ENCODE data around the gene RGL1.

Gene RGL1

DNA sequence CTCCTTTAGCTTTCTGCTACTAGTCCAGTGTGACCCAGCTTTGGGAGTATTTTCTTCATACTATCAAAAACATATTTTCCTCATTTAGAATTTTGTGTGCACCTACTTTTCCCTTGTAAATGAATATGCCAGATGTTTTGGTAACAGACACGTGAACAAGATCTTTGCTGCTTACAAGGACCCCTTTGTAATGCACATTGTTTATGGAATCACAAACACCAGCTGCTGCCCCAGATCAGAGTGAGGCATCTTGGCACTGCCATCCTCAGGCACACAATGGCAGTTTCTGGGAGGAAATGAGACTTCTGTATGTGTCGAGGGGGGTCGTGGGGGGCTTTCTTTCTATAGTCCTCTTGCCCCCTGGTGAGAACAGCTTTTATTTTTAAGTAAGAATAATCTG is 115.7 kb downstream of the RGL1 start:
- no peak for DNase-seq

DNA sequence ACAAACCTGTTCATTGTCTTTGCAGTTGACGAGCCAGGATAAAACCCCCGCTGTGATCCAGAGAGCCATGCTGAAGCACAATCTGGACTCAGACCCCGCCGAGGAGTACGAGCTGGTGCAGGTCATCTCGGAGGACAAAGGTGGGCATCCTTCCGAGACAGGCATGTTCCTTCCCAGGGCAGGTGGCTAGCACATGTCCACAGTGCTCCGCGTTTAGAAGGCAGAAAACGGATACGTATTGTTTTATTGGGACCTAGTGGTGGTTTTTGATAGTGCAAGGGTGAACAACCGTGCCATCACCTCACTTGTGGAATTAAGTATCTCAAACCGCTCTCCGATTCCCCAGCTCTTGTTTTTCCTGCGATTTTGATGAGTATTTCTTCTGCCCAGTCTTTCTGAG is 117.3 kb downstream of the RGL1 start:
- DNase-seq, result no peak

DNA sequence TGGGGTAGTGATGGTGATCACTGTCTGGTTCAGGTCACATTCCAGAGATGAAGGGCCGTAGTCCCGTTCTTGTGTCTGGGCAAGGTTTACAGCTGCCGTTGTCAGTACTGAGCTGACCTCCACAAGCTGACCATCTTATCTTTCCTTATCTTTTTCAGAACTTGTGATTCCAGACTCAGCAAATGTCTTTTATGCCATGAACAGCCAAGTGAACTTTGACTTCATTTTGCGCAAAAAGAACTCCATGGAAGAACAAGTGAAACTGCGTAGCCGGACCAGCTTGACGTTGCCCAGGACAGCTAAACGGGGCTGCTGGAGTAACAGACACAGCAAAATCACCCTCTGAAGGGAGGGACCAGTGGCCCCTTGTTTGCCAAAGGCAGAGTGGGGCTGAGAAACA is 121.0 kb downstream of the RGL1 start:
- DNase-seq, result no peak

DNA sequence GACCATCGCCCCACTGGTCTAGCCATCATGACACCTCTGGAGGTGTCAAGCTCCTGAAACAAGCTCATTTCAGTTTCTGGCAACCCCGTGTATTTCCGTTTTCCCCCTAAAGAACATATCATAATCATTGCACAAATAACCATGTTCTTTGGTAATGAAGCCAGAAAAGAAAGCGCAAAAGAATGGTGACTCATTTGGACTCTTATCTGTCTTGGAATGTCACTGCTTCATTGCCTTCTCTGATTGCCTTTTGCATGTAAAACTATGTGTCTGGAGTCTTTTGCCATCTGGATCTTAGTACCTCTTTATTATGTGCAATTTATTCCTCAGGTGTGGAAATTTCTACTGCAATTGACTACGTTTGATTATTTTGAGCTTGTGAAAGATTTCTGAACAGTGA is 122.1 kb downstream of the RGL1 start:
- DNase-seq, result no peak

DNA sequence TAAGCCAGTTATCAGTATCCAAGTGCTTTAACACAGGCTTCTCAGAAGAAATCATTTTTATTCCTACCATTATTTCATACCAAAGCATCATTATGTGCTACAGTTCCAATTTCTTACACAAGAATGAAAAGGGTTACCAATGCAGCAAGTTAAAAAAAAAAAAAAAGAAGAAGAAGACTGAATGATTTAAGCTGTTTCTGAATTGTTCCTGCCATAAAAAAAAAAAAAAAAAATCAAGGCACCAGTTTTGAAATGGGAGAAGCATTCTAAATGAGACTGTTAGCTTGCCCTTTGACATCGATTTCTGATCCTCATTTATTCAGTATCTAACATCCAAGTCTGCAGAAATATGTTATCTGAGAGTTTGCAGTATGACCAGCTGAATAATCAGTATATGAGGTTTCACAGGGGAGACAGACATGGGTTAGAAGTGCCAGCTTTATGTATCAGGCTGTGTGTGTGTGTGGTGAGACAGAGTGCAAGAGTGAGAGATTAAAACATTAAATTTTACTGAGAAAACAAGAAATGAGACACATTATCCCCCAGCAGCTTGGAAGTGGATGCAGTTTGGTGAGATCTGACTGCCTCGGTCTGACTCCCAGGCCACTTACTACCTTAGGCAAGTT is 126.8 kb downstream of the RGL1 start:
- DNase-seq, result no peak

DNA sequence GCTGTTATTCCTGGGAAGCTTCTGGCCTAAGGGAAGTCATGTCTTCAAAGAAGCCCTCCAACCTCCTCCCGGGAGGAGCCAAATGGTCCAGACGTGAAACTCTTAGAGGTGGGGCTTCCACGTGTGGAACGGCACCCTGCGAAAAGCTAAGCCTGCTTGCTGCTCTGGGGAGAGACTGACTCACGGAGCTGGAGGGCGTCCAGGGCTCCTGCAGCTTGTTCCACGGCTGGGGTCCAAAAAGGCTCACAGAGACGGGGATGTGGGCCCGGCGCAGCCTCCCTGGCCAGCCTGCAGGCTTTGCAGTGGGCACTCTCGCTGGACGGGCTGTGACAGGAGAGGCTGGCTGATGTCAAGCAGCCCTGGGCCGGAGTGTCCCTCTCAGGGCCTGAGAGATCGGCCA is 127.5 kb downstream of the RGL1 start:
- no peak for DNase-seq

DNA sequence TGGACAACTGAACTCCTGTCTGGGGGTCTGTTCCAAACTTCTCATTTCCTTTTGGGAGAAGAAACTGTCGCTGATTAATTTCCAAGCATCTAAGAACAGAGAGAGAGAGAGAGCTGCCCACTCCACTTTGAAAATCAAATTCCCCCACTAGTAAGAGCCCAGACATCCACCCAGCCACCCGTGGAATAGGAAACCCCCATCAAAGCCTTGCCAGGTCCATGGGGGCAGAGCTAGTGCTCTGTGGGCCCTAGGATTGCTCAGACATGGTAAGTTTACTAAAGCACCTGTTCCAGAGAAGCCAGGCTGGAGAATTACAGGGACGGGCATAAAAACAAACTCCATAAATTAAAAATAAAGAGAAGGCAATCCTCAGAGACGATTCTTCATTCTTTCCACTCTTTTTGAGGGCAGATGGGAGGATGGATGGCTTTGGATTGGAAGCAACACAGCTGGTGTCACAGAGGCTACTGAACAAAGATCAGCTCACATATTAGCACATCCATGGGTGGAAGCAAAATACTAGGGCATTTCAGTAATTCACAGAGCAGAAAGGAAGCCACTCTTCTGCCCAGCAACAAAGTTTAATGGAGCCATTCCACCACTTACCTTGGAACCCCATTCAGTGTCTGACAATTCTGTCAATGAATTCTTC is 128.7 kb downstream of the RGL1 start:
- no peak for DNase-seq

DNA sequence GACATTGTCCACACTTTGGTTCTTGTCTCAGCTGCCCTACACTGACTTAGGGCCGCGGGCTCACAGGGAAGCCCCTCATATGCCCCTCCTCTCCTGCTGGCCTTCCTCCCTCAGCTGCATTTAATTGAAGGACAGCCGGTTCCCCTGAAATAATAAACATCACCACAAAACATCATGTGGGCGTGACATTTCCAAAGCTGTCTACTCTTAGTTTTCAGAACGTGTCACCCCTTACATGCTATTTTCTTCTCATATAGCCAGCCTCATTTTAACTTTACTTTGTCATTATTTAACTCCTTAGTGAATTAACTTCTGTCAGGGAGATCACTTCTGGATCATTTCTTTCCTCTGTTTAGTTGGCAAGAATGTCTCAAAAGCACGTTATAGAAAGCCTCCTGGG is 129.4 kb downstream of the RGL1 start:
- no peak for DNase-seq

DNA sequence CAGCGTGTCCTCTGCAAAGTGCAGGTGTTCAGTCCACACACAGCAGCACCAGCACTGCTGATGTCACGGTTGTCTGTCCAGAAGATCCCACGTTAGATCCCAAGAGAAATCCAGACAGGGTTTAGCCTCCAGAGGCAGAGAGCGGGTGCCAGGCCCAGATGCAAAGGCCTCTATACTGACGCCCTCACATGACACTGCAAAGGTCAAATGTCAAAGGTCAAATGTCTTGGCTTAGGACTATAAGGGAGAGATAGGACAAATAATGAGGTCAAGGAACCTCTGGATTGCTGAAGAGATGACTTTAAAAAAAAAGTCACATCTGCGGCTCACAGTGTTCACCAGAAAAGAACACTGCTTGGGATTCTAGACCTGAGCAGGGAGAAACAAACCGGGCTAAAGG is 131.1 kb downstream of the RGL1 start:
- no peak for DNase-seq

DNA sequence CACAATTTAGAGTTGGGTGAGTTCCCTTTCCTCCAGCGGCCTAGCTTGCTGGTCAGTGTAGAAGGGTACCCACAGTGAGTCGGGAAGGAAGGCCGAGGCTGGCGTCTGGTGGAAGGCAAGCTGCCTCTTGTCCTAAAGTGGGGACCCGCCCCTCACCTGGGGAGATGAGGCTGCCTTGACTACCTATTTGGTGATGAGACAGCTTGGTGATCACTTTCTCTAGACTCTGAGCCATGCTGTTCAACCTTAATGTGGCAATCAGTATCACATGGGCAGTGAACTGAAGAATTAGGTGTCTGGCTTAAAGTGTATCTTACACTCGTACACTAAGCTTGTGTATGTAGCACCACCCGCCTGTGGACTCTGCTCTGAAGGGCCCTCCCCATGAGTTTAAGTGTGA is 131.9 kb downstream of the RGL1 start:
- no peak for DNase-seq

DNA sequence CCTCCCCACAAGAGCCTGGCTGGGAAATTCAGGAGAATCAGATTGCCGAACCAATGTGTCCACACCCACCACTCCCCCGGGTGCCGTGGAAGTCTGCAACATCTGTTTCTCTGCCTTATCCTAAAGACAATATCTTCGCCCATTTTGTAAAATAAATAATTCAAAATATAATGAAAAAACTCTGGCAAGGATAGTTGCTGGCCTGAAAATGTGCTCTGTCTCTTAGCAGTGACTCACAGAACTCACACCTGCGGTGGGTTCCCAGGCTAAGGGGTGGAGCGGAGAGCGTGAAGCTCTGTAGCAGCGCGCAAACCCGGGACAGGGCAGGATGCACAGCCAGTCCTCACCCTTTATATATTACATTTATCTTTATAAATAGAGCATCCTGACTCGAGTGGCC is 132.7 kb downstream of the RGL1 start:
- no peak for DNase-seq

DNA sequence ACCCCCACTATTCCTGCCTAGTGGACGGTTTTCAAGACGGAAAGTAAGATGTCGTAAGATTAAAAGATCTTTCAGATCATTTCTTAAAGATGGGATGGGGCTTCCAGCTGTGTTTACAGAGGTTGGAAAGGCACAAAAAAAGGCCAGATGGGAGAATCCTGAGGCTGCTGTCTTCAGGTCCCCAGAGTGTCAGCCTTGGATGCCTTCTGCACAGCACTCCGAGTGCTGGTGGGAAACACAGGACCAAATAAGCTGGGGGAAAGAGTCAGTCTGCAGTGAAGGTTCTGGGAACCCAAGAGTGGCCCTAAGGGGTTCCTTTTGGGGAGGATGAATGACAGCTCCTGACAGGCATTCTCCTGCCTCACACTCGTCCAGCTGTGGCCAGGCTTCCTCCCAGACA is 136.1 kb downstream of the RGL1 start:
- no peak for DNase-seq

DNA sequence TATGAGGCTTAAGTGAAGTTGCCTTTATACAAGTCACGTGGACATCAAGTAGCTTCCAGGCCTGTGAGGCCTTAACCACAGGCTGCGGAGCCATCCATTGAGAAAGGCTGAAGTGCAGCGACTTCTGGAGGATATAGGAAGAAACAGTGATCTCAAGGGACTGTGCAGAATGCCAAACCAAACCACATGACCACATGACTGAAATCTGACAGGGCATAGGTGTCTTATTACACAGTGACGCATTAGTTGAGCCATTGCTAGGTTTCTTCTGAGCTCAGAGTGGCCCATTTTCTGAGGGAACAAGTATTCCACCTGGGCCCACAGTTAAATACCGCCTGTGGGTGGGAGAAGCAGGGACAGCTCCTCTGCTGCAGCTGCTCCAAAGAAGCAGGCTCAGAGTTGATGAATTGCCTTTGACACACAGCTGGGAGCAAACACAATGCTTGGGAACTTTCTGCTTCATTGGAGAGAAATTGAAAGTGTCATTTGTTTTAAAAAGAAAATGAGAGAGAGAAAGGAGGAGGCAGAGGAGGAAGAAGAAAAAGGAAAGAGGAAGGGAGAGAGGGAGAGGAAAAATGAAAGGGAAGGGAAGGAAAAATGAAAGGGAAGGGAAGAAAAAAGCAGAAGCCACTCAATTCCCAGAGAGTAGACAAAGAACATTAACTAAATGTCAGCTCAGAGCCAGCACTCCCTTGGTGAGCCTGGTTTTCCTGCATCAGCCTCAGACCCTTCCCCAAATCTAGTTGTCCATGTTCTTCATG is 138.2 kb downstream of the RGL1 start:
- peak in 2 of 3 donors; percentile 37 to 43 for DNase-seq

DNA sequence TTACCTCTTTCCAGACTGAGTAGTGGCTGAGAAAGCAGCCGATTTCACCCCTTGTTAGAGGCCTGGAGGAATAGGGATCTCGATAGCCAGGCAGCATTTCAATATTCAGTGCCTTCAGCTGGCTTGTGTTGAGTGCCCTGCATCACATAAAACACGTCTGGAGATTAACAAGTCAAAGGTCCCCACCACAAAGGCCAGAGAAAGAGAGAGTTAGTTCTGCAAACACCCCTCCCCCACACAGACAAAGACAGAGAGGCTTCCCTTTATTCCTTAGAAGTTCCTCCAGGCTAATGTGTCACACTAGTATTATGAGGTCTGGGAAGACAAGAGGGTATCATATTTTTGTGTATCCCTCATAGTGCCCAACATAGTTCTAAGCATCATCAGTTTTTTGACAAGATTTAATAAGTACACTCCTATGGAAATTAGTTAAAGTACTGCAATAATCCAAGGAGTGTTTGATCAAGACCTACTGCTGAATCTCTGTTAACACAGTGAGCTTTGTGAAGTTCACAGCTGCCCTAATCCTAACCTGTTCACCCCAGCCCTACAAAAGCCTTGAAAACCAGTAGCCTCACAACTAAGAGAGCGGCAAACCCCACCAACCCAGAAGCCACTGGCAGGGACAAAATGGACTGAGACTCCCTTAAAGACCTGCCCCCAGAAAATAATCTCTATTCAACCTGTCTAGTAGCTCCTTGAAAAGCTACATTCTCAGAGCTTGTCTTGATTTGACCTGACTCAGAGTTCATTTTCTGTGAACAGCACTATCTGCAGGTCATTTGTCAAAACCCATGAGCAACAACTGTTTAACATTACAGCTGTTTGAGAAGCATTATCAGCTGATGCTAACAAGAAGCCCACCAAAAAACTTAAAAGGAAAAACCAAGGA is 140.8 kb downstream of the RGL1 start:
- peak; percentile 50 to 61 (median 58) for DNase-seq

DNA sequence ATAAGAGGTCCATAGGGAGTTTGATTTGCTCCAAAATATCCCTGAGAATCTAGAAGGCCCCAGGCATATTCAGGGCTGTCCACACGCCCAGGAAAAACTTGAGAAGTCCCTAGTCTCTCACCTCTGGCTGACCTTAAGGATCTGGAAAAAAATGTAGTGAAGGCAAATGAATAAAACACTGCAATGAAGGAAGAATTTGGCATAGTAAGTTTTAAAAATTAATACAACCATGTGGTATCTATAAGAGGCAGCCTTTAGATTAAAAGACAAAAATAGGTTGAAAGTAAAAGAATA is 141.3 kb downstream of the RGL1 start:
- no peak for DNase-seq

DNA sequence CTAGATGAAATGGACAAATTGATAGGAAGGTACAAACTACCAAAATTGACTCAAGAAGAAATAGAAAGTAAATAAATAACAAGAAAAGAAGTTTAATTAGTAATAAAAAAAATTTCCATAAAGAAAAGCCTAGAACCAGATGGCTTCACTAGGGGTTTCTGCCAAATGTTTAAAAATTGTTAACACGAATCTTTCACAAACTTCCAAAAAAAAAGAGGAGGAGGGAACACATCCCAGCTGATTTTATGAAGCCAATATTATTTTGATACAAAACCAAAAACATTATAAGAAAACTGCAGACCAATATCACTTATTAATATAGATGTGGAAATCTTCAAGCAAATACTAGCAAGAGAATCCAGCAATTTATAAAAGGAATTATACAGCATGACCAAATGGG is 143.1 kb downstream of the RGL1 start:
- DNase-seq, result no peak

DNA sequence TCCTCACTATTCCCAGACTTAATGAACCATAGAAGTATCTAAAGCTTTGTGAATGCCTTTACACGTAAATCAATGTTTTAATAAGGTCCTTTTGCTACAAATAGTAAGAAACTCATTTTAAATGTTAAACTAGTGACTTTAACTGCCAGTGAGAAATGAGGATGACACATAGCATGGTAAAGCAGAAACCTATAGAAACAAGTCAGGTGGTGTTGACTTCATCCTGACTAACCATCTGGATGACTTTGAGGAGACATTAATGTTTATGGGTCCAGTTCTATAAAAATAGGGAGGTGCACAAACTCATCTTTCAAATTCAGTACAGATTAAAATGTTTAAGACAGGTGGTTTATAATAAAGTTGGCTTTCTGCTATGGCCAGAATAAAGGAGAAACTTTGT is 147.2 kb downstream of the RGL1 start:
- DNase-seq, result peak; percentile 30 to 60 (median 47)

DNA sequence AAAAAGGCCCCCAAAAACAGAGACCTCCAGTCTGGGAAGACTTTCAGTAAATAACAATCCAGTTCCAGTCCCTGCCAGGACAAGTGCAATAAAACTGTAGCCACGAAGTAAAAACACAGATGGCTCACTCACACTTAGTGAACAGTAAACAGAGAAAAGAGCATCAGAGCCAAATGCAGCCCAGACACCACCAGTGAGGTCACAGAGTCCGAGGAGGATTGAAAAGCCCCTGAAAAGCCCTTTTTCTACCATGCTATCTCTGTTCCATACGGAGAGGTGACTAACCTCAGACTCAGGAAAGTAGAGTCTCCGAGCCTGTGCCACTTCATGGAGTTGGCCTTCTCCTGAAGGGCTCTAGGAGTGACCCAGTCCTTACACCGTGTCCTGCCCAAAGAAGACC is 148.1 kb downstream of the RGL1 start:
- no peak for DNase-seq

DNA sequence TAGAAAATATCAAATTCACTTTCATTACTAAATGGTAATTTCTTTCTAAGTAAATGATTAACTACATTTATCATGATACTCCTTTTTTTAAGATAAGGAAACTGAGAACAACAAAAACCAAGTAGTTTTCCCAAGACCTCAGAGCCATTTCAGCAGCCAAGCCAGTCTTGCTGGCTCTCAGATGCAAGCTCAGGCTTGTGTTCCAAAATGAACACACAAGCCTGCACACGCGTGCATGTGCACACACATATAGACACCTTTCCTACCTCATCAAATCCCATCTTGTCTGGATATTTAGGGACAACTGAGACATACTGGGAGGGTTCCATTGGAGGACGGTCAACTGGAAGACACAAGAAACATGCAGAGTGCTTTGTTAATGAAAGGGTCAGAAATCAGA is 149.6 kb downstream of the RGL1 start:
- DNase-seq, result no peak

DNA sequence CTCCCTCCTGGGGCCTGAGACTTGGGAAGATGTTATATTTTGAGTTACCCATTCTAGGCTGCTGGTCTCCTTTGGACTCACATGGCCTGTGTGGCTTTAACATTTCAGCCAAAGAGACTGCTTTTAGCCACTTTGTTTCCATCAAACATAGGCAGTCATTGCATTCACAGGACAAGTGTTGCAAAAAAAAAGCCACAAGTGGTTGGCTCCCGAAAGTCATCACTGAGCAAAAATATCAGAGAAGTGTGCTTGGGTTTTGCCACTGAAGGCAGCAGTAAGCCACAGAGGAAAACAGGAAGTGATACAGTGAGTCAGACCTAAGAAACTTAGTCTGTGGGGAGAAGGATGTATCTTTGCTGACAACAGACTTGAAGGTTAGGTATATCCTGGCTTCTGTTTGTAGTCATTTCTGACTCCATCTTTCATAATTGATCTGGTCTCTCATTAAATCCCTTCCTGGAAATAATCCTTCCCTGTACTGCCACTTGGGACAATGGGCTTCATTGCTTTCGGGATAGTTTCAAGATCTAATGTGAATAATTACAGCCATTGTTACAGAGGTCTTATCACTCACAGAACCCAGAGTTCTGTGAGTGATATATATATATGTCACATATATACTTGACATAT is 151.8 kb downstream of the RGL1 start:
- DNase-seq, result peak; percentile 82 to 95 (median 93)

DNA sequence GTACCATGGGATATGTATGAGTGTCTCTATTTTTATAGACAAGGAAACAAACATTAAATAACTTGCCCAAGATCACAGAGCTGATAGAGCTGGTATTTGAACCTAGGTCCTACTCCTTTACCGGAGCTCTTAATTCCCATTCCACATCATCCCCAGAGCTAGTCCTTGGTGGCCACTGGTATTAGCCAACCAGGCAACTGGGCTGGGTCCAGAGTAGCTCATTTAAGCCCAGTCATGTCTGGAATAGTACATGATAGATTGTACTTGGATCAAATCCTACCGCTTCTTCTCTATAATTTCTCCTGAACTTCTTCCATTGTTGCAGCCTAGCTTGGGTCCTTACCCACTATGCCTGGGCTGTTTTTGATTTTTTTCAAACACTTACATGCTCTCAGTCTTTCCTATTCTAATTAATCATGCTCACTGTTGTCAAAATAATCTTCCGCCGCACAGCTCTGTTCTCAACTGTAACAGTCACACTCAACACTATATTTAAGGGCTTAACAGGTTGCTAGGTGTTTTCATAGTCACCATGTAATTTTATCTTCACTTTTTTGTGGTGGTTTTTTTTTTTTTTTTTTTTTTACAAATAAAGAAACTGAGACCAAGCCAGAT is 152.4 kb downstream of the RGL1 start:
- DNase-seq, result no peak

DNA sequence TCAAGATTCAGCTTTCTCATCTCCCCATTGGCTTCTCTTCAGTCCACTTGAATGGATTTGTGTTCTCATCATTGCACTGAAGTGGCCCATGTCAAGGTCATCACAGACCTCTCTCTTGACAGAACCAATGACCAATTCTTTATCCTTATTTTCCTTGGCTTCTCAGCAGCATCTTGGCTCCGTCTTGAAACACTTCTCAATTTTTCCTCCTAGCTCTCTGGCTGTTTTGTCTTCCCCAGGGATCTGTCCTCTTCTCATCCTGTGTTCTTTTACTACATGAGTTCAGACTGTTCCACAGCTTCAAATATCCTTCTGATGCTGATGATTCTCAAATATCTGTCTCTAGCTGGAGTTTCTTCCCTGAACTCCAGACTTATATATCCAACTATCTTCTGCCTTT is 154.0 kb downstream of the RGL1 start:
- DNase-seq, result no peak

DNA sequence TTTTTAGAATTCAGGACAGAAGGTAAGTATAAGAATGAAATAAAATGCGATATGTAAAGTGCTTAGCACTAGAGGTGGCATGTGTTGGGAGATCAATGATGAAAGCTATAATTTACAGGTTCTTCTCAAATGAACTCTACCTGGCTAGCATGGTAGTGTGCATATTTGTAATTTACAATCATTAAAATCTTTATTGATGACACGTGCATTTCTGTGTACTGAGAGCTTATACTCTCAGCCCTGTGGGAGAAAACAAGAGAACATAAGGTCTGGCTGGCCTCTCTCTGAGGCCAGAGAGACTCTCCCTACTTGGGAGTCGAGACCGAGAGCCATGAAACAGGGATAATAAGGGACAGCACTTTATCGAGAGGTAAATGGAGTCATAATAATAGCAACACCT is 156.2 kb downstream of the RGL1 start:
- no peak for DNase-seq

All from suppressor macrophage treated with lipopolysaccharide for 1 hour (primary cell).